SK-N-SH treated with all-trans-retinoic acid at 6 μM for 48 hours (cell line): ENCODE results near the gene PRPSAP2.

Experiments used
- ARNTL ChIP-seq: fragments of 450-650 bp; formaldehyde crosslinking; IDR thresholded peaks from 2 replicates; pipeline ENCODE4 v1.5.0; 2020; ENCODE audit warnings: low read depth, mild to moderate bottlenecking, moderate library complexity, borderline replicate concordance
- PPARA ChIP-seq: fragments of 250-450 bp; sonication (Bioruptor Pico); IDR thresholded peaks from 2 replicates; pipeline ENCODE4 v1.5.0; 2020; ENCODE audit warnings: mild to moderate bottlenecking, borderline replicate concordance
- RARB ChIP-seq: fragments of 250-450 bp; sonication (Bioruptor Pico); IDR thresholded peaks from 2 replicates; pipeline ENCODE4 v1.8.0; 2021; ENCODE audit warnings: mild to moderate bottlenecking, moderate library complexity
- SNAI2 ChIP-seq: fragments of 250-450 bp; sonication (Bioruptor Pico); IDR thresholded peaks from 2 replicates; pipeline ENCODE4 v1.5.0; 2020; ENCODE audit warnings: mild to moderate bottlenecking, moderate library complexity
- TOX ChIP-seq: fragments of 250-450 bp; sonication (Bioruptor Pico); IDR thresholded peaks from 2 replicates; pipeline ENCODE4 v1.8.0; 2021; ENCODE audit warnings: mild to moderate bottlenecking, moderate library complexity, borderline replicate concordance
- ZFP3 ChIP-seq: fragments of 250-450 bp; sonication (Bioruptor Pico); IDR thresholded peaks from 2 replicates; pipeline ENCODE4 v1.5.0; 2020; ENCODE audit warnings: mild to moderate bottlenecking, moderate library complexity
- ZNF70 ChIP-seq: fragments of 450-650 bp; formaldehyde crosslinking; IDR thresholded peaks from 2 replicates; pipeline ENCODE4 v1.5.0; 2020; ENCODE audit warnings: mild to moderate bottlenecking, moderate library complexity
- TF ChIP-seq, protein P1 (sequence below): fragments of 250-450 bp; sonication (Bioruptor Pico); IDR thresholded peaks from 2 replicates; pipeline ENCODE4 v1.8.0; 2021; ENCODE audit warnings: low read depth, mild to moderate bottlenecking, moderate library complexity, borderline replicate concordance
- TF ChIP-seq, protein P2 (sequence below): fragments of 250-450 bp; sonication (Bioruptor Pico); IDR thresholded peaks from 2 replicates; pipeline ENCODE4 v1.8.0; 2020; ENCODE audit warnings: mild to moderate bottlenecking, moderate library complexity, borderline replicate concordance

DNA sequence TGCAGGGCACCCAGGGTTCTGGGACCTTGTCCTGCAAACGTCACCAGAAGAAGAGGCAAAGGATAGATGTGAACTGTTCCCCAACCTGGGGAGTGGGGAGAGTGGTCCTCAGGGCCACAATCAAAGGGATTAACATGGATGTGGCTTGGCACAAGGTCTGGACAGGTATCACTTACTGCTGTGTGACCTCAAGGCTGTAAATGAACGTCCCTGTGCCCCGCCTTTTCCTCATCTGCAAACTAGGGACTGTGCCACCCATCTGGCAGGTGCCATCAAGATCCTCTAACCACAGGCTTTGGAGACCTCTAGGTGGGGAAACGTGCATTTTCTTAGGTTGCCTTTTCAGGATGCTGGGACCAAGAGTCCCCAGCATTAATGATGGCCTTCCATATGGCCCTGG lies 119.1 kb downstream of the PRPSAP2 start:
- TF ChIP-seq ARNTL (CRISPR knock-in tag) (no peak), RARB (no peak), SNAI2 (no peak), TOX (no peak), PPARA (CRISPR knock-in tag) (no peak), ZNF70 (CRISPR knock-in tag) (no peak), ZFP3 (CRISPR knock-in tag) (no peak)
- TF ChIP-seq, protein P1, sequence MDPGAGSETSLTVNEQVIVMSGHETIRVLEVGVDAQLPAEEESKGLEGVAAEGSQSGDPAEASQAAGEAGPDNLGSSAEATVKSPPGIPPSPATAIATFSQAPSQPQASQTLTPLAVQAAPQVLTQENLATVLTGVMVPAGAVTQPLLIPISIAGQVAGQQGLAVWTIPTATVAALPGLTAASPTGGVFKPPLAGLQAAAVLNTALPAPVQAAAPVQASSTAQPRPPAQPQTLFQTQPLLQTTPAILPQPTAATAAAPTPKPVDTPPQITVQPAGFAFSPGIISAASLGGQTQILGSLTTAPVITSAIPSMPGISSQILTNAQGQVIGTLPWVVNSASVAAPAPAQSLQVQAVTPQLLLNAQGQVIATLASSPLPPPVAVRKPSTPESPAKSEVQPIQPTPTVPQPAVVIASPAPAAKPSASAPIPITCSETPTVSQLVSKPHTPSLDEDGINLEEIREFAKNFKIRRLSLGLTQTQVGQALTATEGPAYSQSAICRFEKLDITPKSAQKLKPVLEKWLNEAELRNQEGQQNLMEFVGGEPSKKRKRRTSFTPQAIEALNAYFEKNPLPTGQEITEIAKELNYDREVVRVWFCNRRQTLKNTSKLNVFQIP, result no peak
- TF ChIP-seq, protein P2, sequence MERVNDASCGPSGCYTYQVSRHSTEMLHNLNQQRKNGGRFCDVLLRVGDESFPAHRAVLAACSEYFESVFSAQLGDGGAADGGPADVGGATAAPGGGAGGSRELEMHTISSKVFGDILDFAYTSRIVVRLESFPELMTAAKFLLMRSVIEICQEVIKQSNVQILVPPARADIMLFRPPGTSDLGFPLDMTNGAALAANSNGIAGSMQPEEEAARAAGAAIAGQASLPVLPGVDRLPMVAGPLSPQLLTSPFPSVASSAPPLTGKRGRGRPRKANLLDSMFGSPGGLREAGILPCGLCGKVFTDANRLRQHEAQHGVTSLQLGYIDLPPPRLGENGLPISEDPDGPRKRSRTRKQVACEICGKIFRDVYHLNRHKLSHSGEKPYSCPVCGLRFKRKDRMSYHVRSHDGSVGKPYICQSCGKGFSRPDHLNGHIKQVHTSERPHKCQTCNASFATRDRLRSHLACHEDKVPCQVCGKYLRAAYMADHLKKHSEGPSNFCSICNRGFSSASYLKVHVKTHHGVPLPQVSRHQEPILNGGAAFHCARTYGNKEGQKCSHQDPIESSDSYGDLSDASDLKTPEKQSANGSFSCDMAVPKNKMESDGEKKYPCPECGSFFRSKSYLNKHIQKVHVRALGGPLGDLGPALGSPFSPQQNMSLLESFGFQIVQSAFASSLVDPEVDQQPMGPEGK (CRISPR knock-in tag), result no peak
